H1 (cell line): Measurements from ENCODE around the gene KRT8.

Source experiments
- ATF3 ChIP-seq: IDR thresholded peaks from 2 replicates; pipeline ENCODE4 v1.6.1; 2011; ENCODE audit warnings: low read depth, mild to moderate bottlenecking, low read length; ENCODE audit not compliant: insufficient read depth
- CEBPB ChIP-seq: IDR thresholded peaks from 2 replicates; pipeline ENCODE4 v1.6.1; 2012; ENCODE audit warnings: low read depth, low read length
- CTCF ChIP-seq, 3 experiments: IDR thresholded peaks; 1 replicate in 2 of 3; 2 replicates in 1 of 3; pipeline versions ENCODE4 v1.5.1 to v1.6.1; 2011; ENCODE audit warnings: low read length in 3 of 3, mild to moderate bottlenecking in 3 of 3, inconsistent platforms in 2 of 3, low read depth in 1 of 3, moderate library complexity in 1 of 3; ENCODE audit not compliant: insufficient read depth in 1 of 3; ENCODE audit errors: control extremely low read depth in 1 of 3
- EGR1 ChIP-seq: IDR thresholded peaks from 2 replicates; pipeline ENCODE4 v1.6.1; 2011; ENCODE audit warnings: low read depth, low read length, borderline replicate concordance
- EP300 ChIP-seq, 2 experiments: IDR thresholded peaks; 1 replicate in 1 of 2; 2 replicates in 1 of 2; pipeline ENCODE4 v1.6.1; 2011 to 2012; ENCODE audit warnings: low read depth in 2 of 2, low read length in 2 of 2, mild to moderate bottlenecking in 2 of 2, borderline replicate concordance in 1 of 2, inconsistent platforms in 1 of 2, moderate library complexity in 1 of 2
- EZH2 ChIP-seq: fragments of 200-600 bp; sonication (generic); IDR thresholded peaks from 2 replicates; pipeline ENCODE4 v1.7.1; 2012; ENCODE audit warnings: low read depth, mild to moderate bottlenecking, moderate library complexity, low read length, inconsistent platforms; ENCODE audit not compliant: severe bottlenecking
- GABPA ChIP-seq: IDR thresholded peaks from 2 replicates; pipeline ENCODE4 v1.6.1; 2011; ENCODE audit warnings: mild to moderate bottlenecking, low read length, moderate library complexity, borderline replicate concordance; ENCODE audit not compliant: insufficient read depth
- GTF2F1 ChIP-seq: IDR thresholded peaks from 2 replicates; pipeline ENCODE4 v1.6.1; 2012; ENCODE audit warnings: low read depth, low read length, improper control_type of control experiment, borderline replicate concordance
- HDAC6 ChIP-seq: IDR thresholded peaks from one replicate; pipeline ENCODE4 v1.7.1; 2012; ENCODE audit warnings: low read depth, mild to moderate bottlenecking, inconsistent platforms, low read length, moderate library complexity
- JUND ChIP-seq: IDR thresholded peaks from 2 replicates; pipeline ENCODE4 v1.6.1; 2011; ENCODE audit warnings: mild to moderate bottlenecking, improper control_type of control experiment, low read length
- SP1 ChIP-seq: IDR thresholded peaks from 2 replicates; pipeline ENCODE4 v1.6.1; 2011; ENCODE audit warnings: low read depth, low read length
- TAF1 ChIP-seq: IDR thresholded peaks from 2 replicates; pipeline ENCODE4 v1.6.1; 2011; ENCODE audit warnings: mild to moderate bottlenecking, low read depth, low read length
- USF2 ChIP-seq: IDR thresholded peaks from 2 replicates; pipeline ENCODE4 v1.6.1; 2011; ENCODE audit warnings: low read length, improper control_type of control experiment

DNA sequence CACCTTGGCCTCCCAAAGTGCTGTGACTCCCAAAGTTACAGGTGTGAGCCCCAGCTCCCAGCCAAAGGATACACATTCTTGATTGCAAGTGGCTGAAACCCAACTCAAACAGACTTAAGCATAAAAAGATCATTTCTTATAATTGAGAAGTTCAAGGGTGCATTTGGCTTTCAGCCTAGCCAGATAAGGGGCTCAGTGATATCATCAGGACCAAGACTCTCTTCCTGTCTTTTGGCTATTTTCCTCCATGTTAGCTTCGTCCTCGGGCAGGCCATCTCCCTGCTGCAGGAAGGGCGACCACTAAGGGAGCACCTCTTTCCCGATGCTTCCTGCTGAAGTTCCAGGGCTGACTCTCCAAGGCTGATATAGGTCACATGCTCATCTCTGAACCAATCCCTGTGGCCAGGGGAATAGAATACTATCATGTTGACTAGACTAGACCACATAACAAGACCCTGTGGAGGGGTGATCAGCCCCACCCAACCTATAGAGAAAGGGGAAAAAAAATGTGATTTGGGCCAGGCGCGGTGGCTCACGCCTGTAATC, 9.8 kb upstream of the KRT8 start:
- TF ChIP-seq TAF1 (no peak), ATF3 (no peak), CEBPB (no peak), EGR1 (no peak), EP300 (IDR thresholded peaks at IDR 0.05; ENCODE audit: borderline replicate concordance in 1 of 2, low read depth in 2 of 2, low read length in 2 of 2) (no peak), USF2 (no peak), GABPA (no peak), EZH2 (no peak), GTF2F1 (no peak), CTCF (IDR thresholded peaks at IDR 0.05; ENCODE audit: control extremely low read depth in 1 of 3, insufficient read depth in 1 of 3, low read depth in 1 of 3, low read length in 3 of 3) (no peak), SP1 (no peak), JUND (no peak), HDAC6 (no peak)
